IMR-90 (cell line): ENCODE results near the gene GADD45GIP1. TPM values are rescaled to one million over a fixed set of nuclear protein-coding genes. Genes with fewer than 3 reads are reported as not detected.

ENCODE experiments used
- CHD1 ChIP-seq: IDR thresholded peaks from 2 replicates; pipeline ENCODE4 v1.6.1; 2012; ENCODE audit warnings: low read depth, low read length, improper control_type of control experiment
- MAFK ChIP-seq: IDR thresholded peaks from 2 replicates; pipeline ENCODE4 v1.6.1; 2012; ENCODE audit warnings: low read depth, low read length, improper control_type of control experiment
- polyA plus RNA-seq, 3 experiments: library from polyadenylated mRNA; depleted of rRNA; stranded (reverse); fragments of >200 nt; gene quantifications; 2 replicates each; pipeline ENCODE4 v1.2.3, GENCODE V29; 2012; ENCODE audit warnings: low replicate concordance in 1 of 3
- total RNA-seq: library from RNA; depleted of rRNA; stranded (reverse); fragments of >200 nt; gene quantifications from 2 replicates; pipeline ENCODE4 v1.2.3, GENCODE V29; 2012

Gene GADD45GIP1
- total and polyA plus RNA-seq, 2 of the 4 experiments (the other 2 are of a cell fraction) = 13.3 to 42.4 TPM

DNA sequence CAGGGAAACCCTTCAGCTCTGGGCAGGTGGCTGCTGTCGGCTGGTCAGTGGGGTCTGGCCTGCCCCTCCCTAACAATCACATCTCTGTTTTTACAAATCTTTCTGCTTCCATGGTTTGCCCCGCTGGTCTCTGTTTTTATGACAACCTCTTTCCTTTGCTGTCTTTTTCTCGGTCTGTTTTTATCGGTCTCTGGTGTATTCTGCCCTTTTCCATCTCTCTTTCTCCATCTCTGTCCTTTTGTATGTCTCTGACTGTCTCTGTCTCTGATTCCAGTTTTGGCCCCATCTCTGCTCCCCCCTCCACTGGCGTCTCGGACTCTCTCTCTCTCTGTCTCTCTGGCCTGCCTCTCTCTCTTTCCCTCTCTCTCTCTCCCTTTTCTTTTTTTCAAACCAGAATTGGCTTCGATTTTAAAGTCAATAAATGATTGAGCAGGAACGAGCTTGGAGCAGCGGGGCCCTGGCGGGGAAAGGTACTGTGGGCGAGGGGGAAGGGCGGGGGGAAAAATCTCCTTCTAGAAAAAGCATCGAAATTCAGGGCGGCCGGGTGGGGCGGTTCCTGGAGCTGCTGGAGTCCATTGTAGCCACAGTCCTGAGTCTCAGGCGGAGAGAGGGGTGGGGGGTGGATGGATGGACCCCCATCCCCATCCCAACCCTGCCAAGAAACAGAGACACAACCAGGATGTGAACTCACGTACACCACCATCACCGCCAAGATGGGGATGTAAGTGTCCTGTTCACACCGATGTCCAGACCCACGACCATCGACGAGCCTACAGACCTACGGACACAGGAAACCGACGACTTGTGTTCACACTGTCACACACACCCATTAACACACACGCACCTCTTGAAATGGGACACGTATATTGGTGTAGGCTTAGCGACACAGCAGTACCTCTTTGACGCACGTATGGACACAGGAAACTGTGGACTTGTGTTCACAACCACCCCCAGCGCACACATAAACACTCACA lies 41.2 kb upstream of the GADD45GIP1 start (continued):
- no peak for TF ChIP-seq MAFK
- TF ChIP-seq CHD1 = no peak
